Neural progenitor cell (in vitro differentiated cells): ENCODE data around the gene LRRC59.

Source experiments
- EZH2 ChIP-seq: fragments of 200-600 bp; sonication (generic); IDR thresholded peaks from 2 replicates; pipeline ENCODE4 v1.6.1; 2017; ENCODE audit warnings: antibody characterized with exemption, mild to moderate bottlenecking, moderate library complexity
- EZH2phosphoT487 ChIP-seq: fragments of 200-600 bp; sonication (generic); IDR thresholded peaks from 2 replicates; pipeline ENCODE4 v1.6.1; 2017; ENCODE audit warnings: antibody characterized with exemption
- TF ChIP-seq, protein P1 (sequence below): fragments of 200-600 bp; sonication (generic); IDR thresholded peaks from 2 replicates; pipeline ENCODE4 v1.5.1; 2017; ENCODE audit warnings: antibody characterized with exemption, mild to moderate bottlenecking

- TF ChIP-seq, protein P1, sequence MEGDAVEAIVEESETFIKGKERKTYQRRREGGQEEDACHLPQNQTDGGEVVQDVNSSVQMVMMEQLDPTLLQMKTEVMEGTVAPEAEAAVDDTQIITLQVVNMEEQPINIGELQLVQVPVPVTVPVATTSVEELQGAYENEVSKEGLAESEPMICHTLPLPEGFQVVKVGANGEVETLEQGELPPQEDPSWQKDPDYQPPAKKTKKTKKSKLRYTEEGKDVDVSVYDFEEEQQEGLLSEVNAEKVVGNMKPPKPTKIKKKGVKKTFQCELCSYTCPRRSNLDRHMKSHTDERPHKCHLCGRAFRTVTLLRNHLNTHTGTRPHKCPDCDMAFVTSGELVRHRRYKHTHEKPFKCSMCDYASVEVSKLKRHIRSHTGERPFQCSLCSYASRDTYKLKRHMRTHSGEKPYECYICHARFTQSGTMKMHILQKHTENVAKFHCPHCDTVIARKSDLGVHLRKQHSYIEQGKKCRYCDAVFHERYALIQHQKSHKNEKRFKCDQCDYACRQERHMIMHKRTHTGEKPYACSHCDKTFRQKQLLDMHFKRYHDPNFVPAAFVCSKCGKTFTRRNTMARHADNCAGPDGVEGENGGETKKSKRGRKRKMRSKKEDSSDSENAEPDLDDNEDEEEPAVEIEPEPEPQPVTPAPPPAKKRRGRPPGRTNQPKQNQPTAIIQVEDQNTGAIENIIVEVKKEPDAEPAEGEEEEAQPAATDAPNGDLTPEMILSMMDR, result no peak
- no peak for TF ChIP-seq EZH2
- TF ChIP-seq EZH2phosphoT487, result no peak
Observed at GRCh38 chr17:50414808-50415207, 17.5 kb upstream of the LRRC59 start.
